Esophagus muscularis mucosa (tissue), 4 donors: ENCODE data around the gene RWDD1. TPM values are rescaled to one million over a fixed set of nuclear protein-coding genes. Genes with fewer than 3 reads are reported as not detected.

ENCODE experiments used
- DNase-seq: peaks from one replicate; pipeline ENCODE4 v3.0.0-alpha.2; 2017; ENCODE audit errors: extremely low spot score
- H3K27ac ChIP-seq, 4 donors: fragments of 200-600 bp; sonication (generic); replicated peaks in 1 of 4; 1 replicate in 3 of 4; 2 replicates in 1 of 4; pipeline ENCODE4 v1.5.1; 2016 to 2019; ENCODE audit warnings: mild to moderate bottlenecking in 1 of 4
- H3K27me3 ChIP-seq, 4 donors: fragments of 200-600 bp; sonication (generic); one replicate each; pipeline versions ENCODE4 v1.5.1 to v1.6.0; 2016 to 2019
- H3K36me3 ChIP-seq, 4 donors: fragments of 200-600 bp; sonication (generic); one replicate each; pipeline ENCODE4 v1.5.1; 2016 to 2019
- H3K4me1 ChIP-seq, 4 donors: fragments of 200-600 bp; sonication (generic); one replicate each; pipeline ENCODE4 v1.5.1; 2016 to 2019
- H3K4me3 ChIP-seq, 4 donors: fragments of 200-600 bp; sonication (generic); 1 replicate in 2 of 4; 2 replicates in 2 of 4; pipeline ENCODE4 v1.5.1; 2016 to 2019; ENCODE audit warnings: mild to moderate bottlenecking in 4 of 4, moderate library complexity in 1 of 4
- H3K9me3 ChIP-seq, 4 donors: fragments of 200-600 bp; sonication (generic); 1 replicate in 3 of 4; 2 replicates in 1 of 4; pipeline ENCODE4 v1.5.1; 2016 to 2019
- EP300 ChIP-seq: sonication (generic); formaldehyde crosslinking; IDR thresholded peaks from one replicate; pipeline ENCODE4 v1.6.1; 2017; ENCODE audit warnings: antibody characterized with exemption
- POLR2A ChIP-seq: fragments of 450-650 bp; IDR thresholded peaks from one replicate; pipeline ENCODE4 v1.6.1; 2017; ENCODE audit warnings: antibody characterized with exemption, moderate library complexity, mild to moderate bottlenecking, low read depth
- POLR2AphosphoS5 ChIP-seq, 2 donors: sonication (generic); formaldehyde crosslinking; IDR thresholded peaks; one replicate each; pipeline ENCODE4 v1.6.1; 2017; ENCODE audit warnings: antibody characterized with exemption in 2 of 2
- WGBS: methylation state at CpG from one replicate; pipeline ENCODE4 v1.1.5; 2018; 5-methylcytosine and 5-hydroxymethylcytosine counted together
- intact Hi-C: fragments of 100-400 bp; cut with DNase I; formaldehyde crosslinking; loops from one replicate; pipeline ENCODE4 v1.15.1; 2023
- total RNA-seq, 4 donors: library from RNA; depleted of rRNA; stranded (reverse); fragments of >200 nt; gene quantifications; one replicate each; pipeline versions ENCODE4 v1.1.0 to v1.2.1, GENCODE V29; 2016
- TF ChIP-seq, protein P1 (sequence below), 3 experiments: fragments of 200-600 bp in 2 of 3; fragments of 450-650 bp in 1 of 3; sonication (generic) in 2 of 3; IDR thresholded peaks; one replicate each; pipeline ENCODE4 v1.5.1; 2017 to 2019; ENCODE audit warnings: antibody characterized with exemption in 3 of 3, mild to moderate bottlenecking in 2 of 3, moderate library complexity in 1 of 3

RWDD1 gene
- total RNA-seq, 4 donors from 2014 or later = 44.1 to 76.4 (median 53.3) TPM

DNA sequence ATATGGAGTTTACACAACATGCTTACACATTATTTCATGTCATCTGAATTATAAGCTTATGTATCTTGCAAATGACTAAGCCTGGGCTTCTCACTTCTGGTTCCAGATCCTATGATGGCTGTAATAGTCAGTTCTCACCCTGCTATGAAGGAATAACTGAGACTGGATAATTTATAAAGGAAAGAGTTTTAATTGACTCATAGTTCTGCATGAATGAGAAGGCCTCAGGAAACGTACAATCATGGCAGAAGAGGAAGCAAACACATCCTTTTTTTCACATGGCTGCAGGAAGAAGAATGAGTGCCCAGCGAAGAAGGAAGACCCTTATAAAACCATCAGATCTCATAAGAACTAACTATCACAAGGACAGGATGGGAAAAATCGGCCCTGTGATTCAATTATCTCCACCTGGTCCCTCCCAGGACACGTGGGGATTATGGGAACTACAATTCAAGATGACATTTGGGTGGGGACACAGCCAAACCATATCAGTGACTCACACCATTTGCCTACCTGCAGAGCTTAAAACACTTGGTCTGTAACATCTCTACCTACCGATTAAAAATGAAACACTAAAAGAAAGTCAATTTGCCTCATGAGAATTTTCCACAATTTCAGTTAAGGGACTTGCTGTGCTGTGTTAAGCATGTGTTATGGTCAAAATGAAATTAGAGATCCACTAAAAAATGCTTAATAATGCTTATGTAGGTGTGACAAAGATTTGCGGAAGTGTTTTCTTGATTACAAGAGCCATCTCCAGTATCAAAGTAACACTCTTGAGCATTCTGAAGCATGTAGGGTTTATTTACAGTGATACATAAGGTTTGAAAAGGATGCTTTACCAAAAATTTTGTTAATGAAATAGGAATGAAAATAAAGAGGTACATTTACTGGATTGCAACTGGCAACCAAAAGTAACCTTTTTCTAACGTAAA is 2.2 kb upstream of the RWDD1 start:
- no peak overlapping the region for H3K4me3 ChIP-seq
- intact Hi-C loops = loop anchor here (10.0 kb wide), 1 partner anchor 284 kb away; no protein-coding TSS in a partner anchor
- no peaks in the 10 kb centered on the region for H3K36me3 ChIP-seq
- H3K27me3 ChIP-seq = no peaks in the 10 kb centered on the region
- no peak for DNase-seq
- 61% methylated on average over 7 of the region's 7 CpGs for WGBS
- H3K4me1 ChIP-seq = peaks cover 24 to 48% (median 41%) of the 10 kb centered on the region in 4 donors
- no peaks in the 10 kb centered on the region for H3K9me3 ChIP-seq
- TF ChIP-seq, protein P1, sequence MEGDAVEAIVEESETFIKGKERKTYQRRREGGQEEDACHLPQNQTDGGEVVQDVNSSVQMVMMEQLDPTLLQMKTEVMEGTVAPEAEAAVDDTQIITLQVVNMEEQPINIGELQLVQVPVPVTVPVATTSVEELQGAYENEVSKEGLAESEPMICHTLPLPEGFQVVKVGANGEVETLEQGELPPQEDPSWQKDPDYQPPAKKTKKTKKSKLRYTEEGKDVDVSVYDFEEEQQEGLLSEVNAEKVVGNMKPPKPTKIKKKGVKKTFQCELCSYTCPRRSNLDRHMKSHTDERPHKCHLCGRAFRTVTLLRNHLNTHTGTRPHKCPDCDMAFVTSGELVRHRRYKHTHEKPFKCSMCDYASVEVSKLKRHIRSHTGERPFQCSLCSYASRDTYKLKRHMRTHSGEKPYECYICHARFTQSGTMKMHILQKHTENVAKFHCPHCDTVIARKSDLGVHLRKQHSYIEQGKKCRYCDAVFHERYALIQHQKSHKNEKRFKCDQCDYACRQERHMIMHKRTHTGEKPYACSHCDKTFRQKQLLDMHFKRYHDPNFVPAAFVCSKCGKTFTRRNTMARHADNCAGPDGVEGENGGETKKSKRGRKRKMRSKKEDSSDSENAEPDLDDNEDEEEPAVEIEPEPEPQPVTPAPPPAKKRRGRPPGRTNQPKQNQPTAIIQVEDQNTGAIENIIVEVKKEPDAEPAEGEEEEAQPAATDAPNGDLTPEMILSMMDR (IDR thresholded peaks at IDR 0.05) = no peak
- TF ChIP-seq POLR2A (no peak), EP300 (no peak), POLR2AphosphoS5 (IDR thresholded peaks at IDR 0.05) (no peak)
- H3K27ac ChIP-seq = no peak overlapping the region

DNA sequence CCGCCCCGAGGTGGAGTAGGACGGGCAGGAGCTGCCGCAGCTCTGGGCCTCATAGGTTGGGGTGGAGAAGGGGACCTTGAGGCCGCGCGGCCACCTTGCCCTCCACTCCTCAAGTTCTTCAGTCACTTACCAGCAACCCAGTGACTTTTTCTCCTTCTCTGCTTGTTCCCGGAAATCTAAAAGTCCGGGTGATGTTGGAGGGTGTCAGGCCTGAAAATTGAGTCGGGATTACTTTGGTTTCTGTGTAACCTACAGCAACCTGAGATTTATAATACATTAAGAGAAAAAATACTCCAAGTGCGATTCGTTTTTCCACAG is 338 bp downstream of the RWDD1 start:
- Histone ChIP-seq H3K27me3 (no peaks in the 10 kb centered on the region), H3K27ac (peak overlapping the region; percentile 84 to 91 (median 86)), H3K9me3 (no peaks in the 10 kb centered on the region), H3K4me3 (peak overlapping the region; percentile 74 to 86 (median 80)), H3K4me1 (peaks cover 24 to 48% (median 37%) of the 10 kb centered on the region in 4 donors), H3K36me3 (peaks cover 0 to 19% (median 12%) of the 10 kb centered on the region in 4 donors)
- TF ChIP-seq POLR2AphosphoS5 (IDR thresholded peaks at IDR 0.05) (no peak), EP300 (no peak)
- TF ChIP-seq, protein P1 (IDR thresholded peaks at IDR 0.05) = peak in 1 of 3 experiments; percentile 3
- intact Hi-C loops = no loop called here
- DNase-seq = no peak
- under 1% methylated on average over 10 of the region's 12 CpGs for WGBS

DNA sequence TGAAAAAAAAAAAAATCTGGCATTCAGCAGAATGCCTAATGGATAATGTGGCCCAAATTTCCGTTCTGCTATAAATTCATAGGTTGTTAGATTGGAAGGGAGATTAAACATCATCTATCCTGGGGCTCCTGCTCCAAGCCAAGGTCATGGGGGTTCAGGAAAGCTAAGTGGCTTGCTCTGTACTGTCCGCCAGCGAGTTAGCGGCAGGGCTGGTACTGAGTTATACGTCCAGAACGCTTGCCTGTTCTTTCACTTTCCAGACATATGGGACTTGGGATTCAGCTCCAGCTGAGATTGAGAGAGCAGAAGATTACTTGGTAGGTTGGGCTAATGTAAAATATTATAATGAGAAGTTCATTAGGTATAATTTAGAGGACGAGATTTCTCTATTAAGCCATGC is 858 bp downstream of the RWDD1 start:
- H3K27me3 ChIP-seq = no peaks in the 10 kb centered on the region
- no peak for DNase-seq
- peak overlapping the region; percentile 74 to 86 (median 80) for H3K4me3 ChIP-seq
- H3K36me3 ChIP-seq = peaks cover 0 to 24% (median 13%) of the 10 kb centered on the region in 4 donors
- H3K27ac ChIP-seq = peak overlapping the region; percentile 84 to 91 (median 86)
- TF ChIP-seq, protein P1 (IDR thresholded peaks at IDR 0.05) = no peak
- TF ChIP-seq EP300 (no peak), POLR2A (no peak), POLR2AphosphoS5 (IDR thresholded peaks at IDR 0.05) (no peak)
- no peaks in the 10 kb centered on the region for H3K9me3 ChIP-seq
- WGBS = 7% methylated on average over 6 of the region's 7 CpGs
- intact Hi-C loops = no loop called here
- H3K4me1 ChIP-seq = peaks cover 25 to 53% (median 39%) of the 10 kb centered on the region in 4 donors

GRCh38 chr6:116575227-116575626 is 3.9 kb downstream of the RWDD1 start:
- intact Hi-C loops = no loop called here
- Histone ChIP-seq H3K4me1 (peaks cover 27 to 54% (median 40%) of the 10 kb centered on the region in 4 donors), H3K36me3 (peaks cover 0 to 30% (median 14%) of the 10 kb centered on the region in 4 donors), H3K4me3 (no peak overlapping the region), H3K9me3 (no peaks in the 10 kb centered on the region), H3K27me3 (no peaks in the 10 kb centered on the region), H3K27ac (no peak overlapping the region)
- WGBS = 82% methylated on average over 2 of the region's 2 CpGs
- TF ChIP-seq, protein P1 (IDR thresholded peaks at IDR 0.05) = no peak
- TF ChIP-seq EP300 = no peak
- DNase-seq = no peak
